RWPE2 (cell line): Measurements from ENCODE around the gene ACAN.

Source experiments
- ATAC-seq: fragments of 200-7000 bp; cut with Tn5 transposase; 3 replicates; pipeline ENCODE4 v1.9.1; 2021; ENCODE audit warnings: low read depth
- DNase-seq: peaks from one replicate; pipeline ENCODE4 v3.0.0-alpha.2; 2020; ENCODE audit warnings: low spot score
- H3K27ac ChIP-seq: fragments of 450-650 bp; 2 replicates; pipeline ENCODE4 v1.5.1; 2017; ENCODE audit warnings: mild to moderate bottlenecking; ENCODE audit not compliant: poor library complexity, severe bottlenecking
- H3K27me3 ChIP-seq: fragments of 250-450 bp; sonication (Bioruptor Pico); 2 replicates; pipeline ENCODE4 v1.5.1; 2021; ENCODE audit warnings: mild to moderate bottlenecking, moderate library complexity; ENCODE audit not compliant: insufficient read depth, poor library complexity, severe bottlenecking
- H3K36me3 ChIP-seq: fragments of 250-450 bp; sonication (Bioruptor Pico); 2 replicates; pipeline ENCODE4 v1.5.1; 2020; ENCODE audit warnings: low read depth, mild to moderate bottlenecking, moderate library complexity
- H3K4me1 ChIP-seq: fragments of 250-450 bp; sonication (Bioruptor Pico); 2 replicates; pipeline ENCODE4 v1.5.1; 2021; ENCODE audit warnings: mild to moderate bottlenecking, moderate library complexity; ENCODE audit not compliant: insufficient read depth, poor library complexity, severe bottlenecking
- H3K4me3 ChIP-seq: fragments of 250-450 bp; sonication (Bioruptor Pico); 2 replicates; pipeline ENCODE4 v1.5.1; 2021; ENCODE audit warnings: mild to moderate bottlenecking, moderate library complexity; ENCODE audit not compliant: severe bottlenecking
- H3K9me3 ChIP-seq: fragments of 250-450 bp; sonication (Bioruptor Pico); 2 replicates; pipeline ENCODE4 v1.5.1; 2021; ENCODE audit warnings: mild to moderate bottlenecking, moderate library complexity; ENCODE audit not compliant: severe bottlenecking
- TF ChIP-seq, protein P1 (sequence below): fragments of 450-650 bp; IDR thresholded peaks from one replicate; pipeline ENCODE4 v1.5.1; 2017; ENCODE audit warnings: mild to moderate bottlenecking, moderate library complexity; ENCODE audit not compliant: poor library complexity, severe bottlenecking

The ACAN gene

GRCh38 chr15:88874275-88874674, 71.0 kb downstream of the ACAN start:
- Histone ChIP-seq H3K27ac (no peak overlapping the region), H3K4me3 (no peak overlapping the region), H3K27me3 (no peaks in the 10 kb centered on the region), H3K9me3 (no peaks in the 10 kb centered on the region), H3K36me3 (no peaks in the 10 kb centered on the region), H3K4me1 (no peaks in the 10 kb centered on the region)
- TF ChIP-seq, protein P1, sequence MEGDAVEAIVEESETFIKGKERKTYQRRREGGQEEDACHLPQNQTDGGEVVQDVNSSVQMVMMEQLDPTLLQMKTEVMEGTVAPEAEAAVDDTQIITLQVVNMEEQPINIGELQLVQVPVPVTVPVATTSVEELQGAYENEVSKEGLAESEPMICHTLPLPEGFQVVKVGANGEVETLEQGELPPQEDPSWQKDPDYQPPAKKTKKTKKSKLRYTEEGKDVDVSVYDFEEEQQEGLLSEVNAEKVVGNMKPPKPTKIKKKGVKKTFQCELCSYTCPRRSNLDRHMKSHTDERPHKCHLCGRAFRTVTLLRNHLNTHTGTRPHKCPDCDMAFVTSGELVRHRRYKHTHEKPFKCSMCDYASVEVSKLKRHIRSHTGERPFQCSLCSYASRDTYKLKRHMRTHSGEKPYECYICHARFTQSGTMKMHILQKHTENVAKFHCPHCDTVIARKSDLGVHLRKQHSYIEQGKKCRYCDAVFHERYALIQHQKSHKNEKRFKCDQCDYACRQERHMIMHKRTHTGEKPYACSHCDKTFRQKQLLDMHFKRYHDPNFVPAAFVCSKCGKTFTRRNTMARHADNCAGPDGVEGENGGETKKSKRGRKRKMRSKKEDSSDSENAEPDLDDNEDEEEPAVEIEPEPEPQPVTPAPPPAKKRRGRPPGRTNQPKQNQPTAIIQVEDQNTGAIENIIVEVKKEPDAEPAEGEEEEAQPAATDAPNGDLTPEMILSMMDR: no peak
- ATAC-seq: no peak
- no peak for DNase-seq

DNA sequence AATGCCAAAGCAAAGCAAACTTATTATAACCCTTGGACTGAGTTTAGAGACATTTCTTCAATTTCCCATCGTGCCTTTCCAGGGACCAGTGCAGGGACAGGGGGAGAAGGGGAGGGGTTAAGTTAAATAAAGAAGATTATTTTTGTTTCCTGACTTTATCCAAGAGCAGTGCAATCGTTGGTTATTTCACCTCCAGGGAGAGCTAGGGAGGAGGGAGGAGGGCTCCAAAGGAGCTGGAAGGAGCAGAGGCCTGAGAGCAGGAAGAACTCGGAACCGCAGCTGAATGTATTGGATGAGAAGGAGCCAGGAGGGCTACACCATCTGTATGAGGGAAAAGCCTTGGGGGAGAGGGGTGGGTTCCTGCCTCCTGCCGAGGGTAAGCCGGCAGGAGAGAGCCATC, 71.4 kb downstream of the ACAN start:
- H3K36me3 ChIP-seq: no peaks in the 10 kb centered on the region
- H3K4me1 ChIP-seq: no peaks in the 10 kb centered on the region
- no peak overlapping the region for H3K27ac ChIP-seq
- DNase-seq (no peak), ATAC-seq (no peak)
- H3K9me3 ChIP-seq: no peaks in the 10 kb centered on the region
- H3K27me3 ChIP-seq: no peaks in the 10 kb centered on the region
- TF ChIP-seq, protein P1: no peak
- H3K4me3 ChIP-seq: no peak overlapping the region

- no peaks in the 10 kb centered on the region for H3K9me3 ChIP-seq
- ATAC-seq (no peak), DNase-seq (no peak)
- H3K4me1 ChIP-seq: no peaks in the 10 kb centered on the region
- TF ChIP-seq, protein P1: no peak
- H3K27me3 ChIP-seq: no peaks in the 10 kb centered on the region
- no peak overlapping the region for H3K27ac ChIP-seq
- no peaks in the 10 kb centered on the region for H3K36me3 ChIP-seq
- no peak overlapping the region for H3K4me3 ChIP-seq
Observed at GRCh38 chr15:88876573-88876972, 73.3 kb downstream of the ACAN start.

- no peaks in the 10 kb centered on the region for H3K4me1 ChIP-seq
- no peaks in the 10 kb centered on the region for H3K9me3 ChIP-seq
- ATAC-seq (no peak), DNase-seq (no peak)
- H3K27ac ChIP-seq: no peak overlapping the region
- TF ChIP-seq, protein P1: no peak
- no peaks in the 10 kb centered on the region for H3K36me3 ChIP-seq
- H3K4me3 ChIP-seq: no peak overlapping the region
- H3K27me3 ChIP-seq: no peaks in the 10 kb centered on the region
Observed at GRCh38 chr15:88877415-88877814, 74.2 kb downstream of the ACAN start.

- TF ChIP-seq, protein P1: no peak
- no peak for DNase-seq
- no peaks in the 10 kb centered on the region for H3K4me1 ChIP-seq
- no peaks in the 10 kb centered on the region for H3K27me3 ChIP-seq
- no peak overlapping the region for H3K4me3 ChIP-seq
- no peak for ATAC-seq
- H3K27ac ChIP-seq: no peak overlapping the region
- H3K36me3 ChIP-seq: no peaks in the 10 kb centered on the region
- H3K9me3 ChIP-seq: no peaks in the 10 kb centered on the region
Observed at GRCh38 chr15:88877906-88878305, 74.7 kb downstream of the ACAN start.
